Suprapubic skin (tissue), 4 donors: ENCODE results near the gene ATP1A3. TPM values are rescaled to one million over a fixed set of nuclear protein-coding genes. Genes with fewer than 3 reads are reported as not detected.

ENCODE experiments used
- DNase-seq, 2 donors: peaks; one replicate each; pipeline ENCODE4 v3.0.0-alpha.2; 2019; ENCODE audit warnings: low spot score in 2 of 2
- H3K27ac ChIP-seq: fragments of 200-600 bp; sonication (generic); one replicate; pipeline ENCODE4 v1.5.1; 2019
- H3K27me3 ChIP-seq: fragments of 200-600 bp; sonication (generic); one replicate; pipeline ENCODE4 v1.5.1; 2019
- H3K36me3 ChIP-seq: fragments of 200-600 bp; sonication (generic); one replicate; pipeline ENCODE4 v1.5.1; 2019
- H3K4me1 ChIP-seq: fragments of 200-600 bp; sonication (generic); one replicate; pipeline ENCODE4 v1.5.1; 2019
- H3K4me3 ChIP-seq: fragments of 200-600 bp; sonication (generic); one replicate; pipeline ENCODE4 v1.5.1; 2019; ENCODE audit warnings: mild to moderate bottlenecking
- H3K9me3 ChIP-seq: fragments of 200-600 bp; sonication (generic); one replicate; pipeline ENCODE4 v1.5.1; 2019
- CTCF ChIP-seq, 2 donors: fragments of 200-600 bp in 1 of 2; fragments of 450-650 bp in 1 of 2; sonication (generic) in 1 of 2; IDR thresholded peaks; one replicate each; pipeline ENCODE4 v1.5.1; 2016 to 2019; ENCODE audit warnings: antibody characterized with exemption in 2 of 2, mild to moderate bottlenecking in 1 of 2, moderate library complexity in 1 of 2
- EP300 ChIP-seq: sonication (generic); formaldehyde crosslinking; IDR thresholded peaks from one replicate; pipeline ENCODE4 v1.6.1; 2017; ENCODE audit warnings: antibody characterized with exemption
- POLR2A ChIP-seq, 2 donors: fragments of 450-650 bp; IDR thresholded peaks; one replicate each; pipeline ENCODE4 v1.6.1; 2017; ENCODE audit warnings: antibody characterized with exemption in 2 of 2, mild to moderate bottlenecking in 2 of 2, moderate library complexity in 2 of 2
- POLR2AphosphoS5 ChIP-seq, 3 donors: sonication (generic); formaldehyde crosslinking; IDR thresholded peaks; one replicate each; pipeline ENCODE4 v1.6.1; 2017; ENCODE audit warnings: antibody characterized with exemption in 3 of 3
- WGBS: methylation state at CpG from one replicate; pipeline ENCODE4 v1.1.5; 2018; 5-methylcytosine and 5-hydroxymethylcytosine counted together
- total RNA-seq, 4 donors: library from RNA; depleted of rRNA; stranded (reverse); fragments of >200 nt; gene quantifications; one replicate each; pipeline ENCODE4 v1.1.0, GENCODE V29; 2016

The ATP1A3 gene
- total RNA-seq, 4 donors from 2014 or later, result not detected

GRCh38 chr19:42028304-42029216, 34.5 kb upstream of the ATP1A3 start:
- WGBS, result 57% methylated on average over 8 of the region's 8 CpGs
- H3K27me3 ChIP-seq, result no peaks in the 10 kb centered on the region
- no peaks in the 10 kb centered on the region for H3K36me3 ChIP-seq
- H3K27ac ChIP-seq, result no peak overlapping the region
- no peak overlapping the region for H3K4me3 ChIP-seq
- DNase-seq, result no peak
- no peaks in the 10 kb centered on the region for H3K4me1 ChIP-seq
- no peak for TF ChIP-seq POLR2AphosphoS5 (IDR thresholded peaks at IDR 0.05)
- no peak for TF ChIP-seq EP300
- no peak for TF ChIP-seq CTCF (IDR thresholded peaks at IDR 0.05)
- TF ChIP-seq POLR2A (IDR thresholded peaks at IDR 0.05), result no peak
- H3K9me3 ChIP-seq, result no peaks in the 10 kb centered on the region

- WGBS, result 32% methylated on average over 11 of the region's 12 CpGs
- Histone ChIP-seq H3K27ac (no peak overlapping the region), H3K4me3 (no peak overlapping the region), H3K4me1 (no peaks in the 10 kb centered on the region), H3K9me3 (no peaks in the 10 kb centered on the region), H3K36me3 (no peaks in the 10 kb centered on the region), H3K27me3 (peaks cover 9% of the 10 kb centered on the region)
- no peak for DNase-seq
- TF ChIP-seq CTCF (IDR thresholded peaks at IDR 0.05) (no peak), POLR2A (IDR thresholded peaks at IDR 0.05) (no peak), POLR2AphosphoS5 (IDR thresholded peaks at IDR 0.05) (no peak), EP300 (no peak)
These were observed 30.6 kb upstream of the ATP1A3 start for GRCh38 chr19:42024622-42025111.

- Histone ChIP-seq H3K36me3 (no peaks in the 10 kb centered on the region), H3K9me3 (no peaks in the 10 kb centered on the region), H3K27ac (no peak overlapping the region), H3K27me3 (peaks cover 9% of the 10 kb centered on the region), H3K4me3 (no peak overlapping the region), H3K4me1 (no peaks in the 10 kb centered on the region)
- WGBS, result 85% methylated on average over 4 of the region's 4 CpGs
- no peak for DNase-seq
- TF ChIP-seq POLR2A (IDR thresholded peaks at IDR 0.05) (no peak), EP300 (no peak), POLR2AphosphoS5 (IDR thresholded peaks at IDR 0.05) (no peak), CTCF (IDR thresholded peaks at IDR 0.05) (no peak)
These were observed 29.9 kb upstream of the ATP1A3 start for GRCh38 chr19:42023943-42024260.

- DNase-seq, result no peak
- Histone ChIP-seq H3K27ac (no peak overlapping the region), H3K4me1 (no peaks in the 10 kb centered on the region), H3K27me3 (peaks cover 9% of the 10 kb centered on the region), H3K4me3 (no peak overlapping the region), H3K9me3 (no peaks in the 10 kb centered on the region), H3K36me3 (no peaks in the 10 kb centered on the region)
- TF ChIP-seq EP300 (no peak), CTCF (IDR thresholded peaks at IDR 0.05) (no peak), POLR2A (IDR thresholded peaks at IDR 0.05) (no peak), POLR2AphosphoS5 (IDR thresholded peaks at IDR 0.05) (no peak)
- WGBS, result 78% methylated on average over 17 of the region's 17 CpGs
These were observed 29.3 kb upstream of the ATP1A3 start for GRCh38 chr19:42023121-42023942.

GRCh38 chr19:42022616-42023015, 28.6 kb upstream of the ATP1A3 start:
- Histone ChIP-seq H3K4me3 (no peak overlapping the region), H3K4me1 (no peaks in the 10 kb centered on the region), H3K27me3 (peaks cover 9% of the 10 kb centered on the region), H3K9me3 (no peaks in the 10 kb centered on the region), H3K27ac (no peak overlapping the region), H3K36me3 (no peaks in the 10 kb centered on the region)
- DNase-seq, result no peak
- no peak for TF ChIP-seq POLR2A (IDR thresholded peaks at IDR 0.05)
- TF ChIP-seq CTCF (IDR thresholded peaks at IDR 0.05), result no peak
- TF ChIP-seq EP300, result no peak
- WGBS, result 78% methylated on average over 5 of the region's 5 CpGs
